Measurements from ENCODE around the gene SYAP1. TPM values are rescaled to one million over a fixed set of nuclear protein-coding genes. Genes with fewer than 3 reads are reported as not detected.
A peak's percentile ranks its signal among the peaks of the same experiment; 100 is the strongest.

SYAP1 gene
- total and polyA plus RNA-seq, 9 of the 15 experiments (the other 6 are each of a cell fraction or from before 2014, with no cell fraction given) = 5.7 to 35.3 (median 27.6) TPM

DNA sequence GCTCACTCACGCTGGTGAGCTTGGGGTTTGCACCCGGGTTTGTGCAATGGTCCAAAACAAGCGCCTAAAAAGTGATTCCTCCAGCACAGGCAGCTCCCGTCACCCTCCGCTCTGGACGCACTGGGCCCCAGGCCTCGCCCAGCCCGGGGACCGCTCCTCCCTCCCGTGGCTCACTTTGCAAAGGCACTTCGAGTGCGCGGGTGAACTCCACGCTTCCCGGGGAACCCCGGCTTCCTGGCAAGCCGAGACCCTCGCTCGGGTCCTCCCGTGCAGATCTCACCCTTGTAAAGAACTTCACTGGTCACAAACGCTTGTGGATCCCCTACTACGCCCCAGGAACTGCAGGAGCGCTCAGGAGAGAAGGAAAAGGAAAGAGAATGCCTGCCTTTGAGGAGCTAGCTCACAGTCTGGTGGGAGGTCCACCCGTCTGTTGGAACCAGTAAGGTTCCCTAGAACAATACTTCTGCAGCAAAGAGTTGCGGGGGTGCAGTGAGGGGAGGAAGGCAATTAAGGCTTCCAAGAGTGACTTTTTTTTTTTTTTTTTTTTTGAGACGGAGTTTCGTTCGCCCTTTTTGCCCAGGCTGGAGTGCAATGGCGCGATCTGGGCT, 6.8 kb upstream of the SYAP1 start, which contains the start of gene CTPS2 (continued):
- TF ChIP-seq, protein P1, sequence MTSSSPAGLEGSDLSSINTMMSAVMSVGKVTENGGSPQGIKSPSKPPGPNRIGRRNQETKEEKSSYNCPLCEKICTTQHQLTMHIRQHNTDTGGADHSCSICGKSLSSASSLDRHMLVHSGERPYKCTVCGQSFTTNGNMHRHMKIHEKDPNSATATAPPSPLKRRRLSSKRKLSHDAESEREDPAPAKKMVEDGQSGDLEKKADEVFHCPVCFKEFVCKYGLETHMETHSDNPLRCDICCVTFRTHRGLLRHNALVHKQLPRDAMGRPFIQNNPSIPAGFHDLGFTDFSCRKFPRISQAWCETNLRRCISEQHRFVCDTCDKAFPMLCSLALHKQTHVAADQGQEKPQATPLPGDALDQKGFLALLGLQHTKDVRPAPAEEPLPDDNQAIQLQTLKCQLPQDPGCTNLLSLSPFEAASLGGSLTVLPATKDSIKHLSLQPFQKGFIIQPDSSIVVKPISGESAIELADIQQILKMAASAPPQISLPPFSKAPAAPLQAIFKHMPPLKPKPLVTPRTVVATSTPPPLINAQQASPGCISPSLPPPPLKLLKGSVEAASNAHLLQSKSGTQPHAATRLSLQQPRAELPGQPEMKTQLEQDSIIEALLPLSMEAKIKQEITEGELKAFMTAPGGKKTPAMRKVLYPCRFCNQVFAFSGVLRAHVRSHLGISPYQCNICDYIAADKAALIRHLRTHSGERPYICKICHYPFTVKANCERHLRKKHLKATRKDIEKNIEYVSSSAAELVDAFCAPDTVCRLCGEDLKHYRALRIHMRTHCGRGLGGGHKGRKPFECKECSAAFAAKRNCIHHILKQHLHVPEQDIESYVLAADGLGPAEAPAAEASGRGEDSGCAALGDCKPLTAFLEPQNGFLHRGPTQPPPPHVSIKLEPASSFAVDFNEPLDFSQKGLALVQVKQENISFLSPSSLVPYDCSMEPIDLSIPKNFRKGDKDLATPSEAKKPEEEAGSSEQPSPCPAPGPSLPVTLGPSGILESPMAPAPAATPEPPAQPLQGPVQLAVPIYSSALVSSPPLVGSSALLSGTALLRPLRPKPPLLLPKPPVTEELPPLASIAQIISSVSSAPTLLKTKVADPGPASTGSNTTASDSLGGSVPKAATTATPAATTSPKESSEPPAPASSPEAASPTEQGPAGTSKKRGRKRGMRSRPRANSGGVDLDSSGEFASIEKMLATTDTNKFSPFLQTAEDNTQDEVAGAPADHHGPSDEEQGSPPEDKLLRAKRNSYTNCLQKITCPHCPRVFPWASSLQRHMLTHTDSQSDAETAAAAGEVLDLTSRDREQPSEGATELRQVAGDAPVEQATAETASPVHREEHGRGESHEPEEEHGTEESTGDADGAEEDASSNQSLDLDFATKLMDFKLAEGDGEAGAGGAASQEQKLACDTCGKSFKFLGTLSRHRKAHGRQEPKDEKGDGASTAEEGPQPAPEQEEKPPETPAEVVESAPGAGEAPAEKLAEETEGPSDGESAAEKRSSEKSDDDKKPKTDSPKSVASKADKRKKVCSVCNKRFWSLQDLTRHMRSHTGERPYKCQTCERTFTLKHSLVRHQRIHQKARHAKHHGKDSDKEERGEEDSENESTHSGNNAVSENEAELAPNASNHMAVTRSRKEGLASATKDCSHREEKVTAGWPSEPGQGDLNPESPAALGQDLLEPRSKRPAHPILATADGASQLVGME (CRISPR knock-in tag; IDR thresholded peaks at IDR 0.05) = no peak
- TF ChIP-seq RBBP5 (IDR thresholded peaks at IDR 0.05; ENCODE audit: borderline replicate concordance, insufficient read depth, low read length, poor library complexity, severe bottlenecking) = peak; percentile 40
- TF ChIP-seq ZFX (CRISPR knock-in tag; IDR thresholded peaks at IDR 0.05) = peak; percentile 77
- TF ChIP-seq, protein P2, sequence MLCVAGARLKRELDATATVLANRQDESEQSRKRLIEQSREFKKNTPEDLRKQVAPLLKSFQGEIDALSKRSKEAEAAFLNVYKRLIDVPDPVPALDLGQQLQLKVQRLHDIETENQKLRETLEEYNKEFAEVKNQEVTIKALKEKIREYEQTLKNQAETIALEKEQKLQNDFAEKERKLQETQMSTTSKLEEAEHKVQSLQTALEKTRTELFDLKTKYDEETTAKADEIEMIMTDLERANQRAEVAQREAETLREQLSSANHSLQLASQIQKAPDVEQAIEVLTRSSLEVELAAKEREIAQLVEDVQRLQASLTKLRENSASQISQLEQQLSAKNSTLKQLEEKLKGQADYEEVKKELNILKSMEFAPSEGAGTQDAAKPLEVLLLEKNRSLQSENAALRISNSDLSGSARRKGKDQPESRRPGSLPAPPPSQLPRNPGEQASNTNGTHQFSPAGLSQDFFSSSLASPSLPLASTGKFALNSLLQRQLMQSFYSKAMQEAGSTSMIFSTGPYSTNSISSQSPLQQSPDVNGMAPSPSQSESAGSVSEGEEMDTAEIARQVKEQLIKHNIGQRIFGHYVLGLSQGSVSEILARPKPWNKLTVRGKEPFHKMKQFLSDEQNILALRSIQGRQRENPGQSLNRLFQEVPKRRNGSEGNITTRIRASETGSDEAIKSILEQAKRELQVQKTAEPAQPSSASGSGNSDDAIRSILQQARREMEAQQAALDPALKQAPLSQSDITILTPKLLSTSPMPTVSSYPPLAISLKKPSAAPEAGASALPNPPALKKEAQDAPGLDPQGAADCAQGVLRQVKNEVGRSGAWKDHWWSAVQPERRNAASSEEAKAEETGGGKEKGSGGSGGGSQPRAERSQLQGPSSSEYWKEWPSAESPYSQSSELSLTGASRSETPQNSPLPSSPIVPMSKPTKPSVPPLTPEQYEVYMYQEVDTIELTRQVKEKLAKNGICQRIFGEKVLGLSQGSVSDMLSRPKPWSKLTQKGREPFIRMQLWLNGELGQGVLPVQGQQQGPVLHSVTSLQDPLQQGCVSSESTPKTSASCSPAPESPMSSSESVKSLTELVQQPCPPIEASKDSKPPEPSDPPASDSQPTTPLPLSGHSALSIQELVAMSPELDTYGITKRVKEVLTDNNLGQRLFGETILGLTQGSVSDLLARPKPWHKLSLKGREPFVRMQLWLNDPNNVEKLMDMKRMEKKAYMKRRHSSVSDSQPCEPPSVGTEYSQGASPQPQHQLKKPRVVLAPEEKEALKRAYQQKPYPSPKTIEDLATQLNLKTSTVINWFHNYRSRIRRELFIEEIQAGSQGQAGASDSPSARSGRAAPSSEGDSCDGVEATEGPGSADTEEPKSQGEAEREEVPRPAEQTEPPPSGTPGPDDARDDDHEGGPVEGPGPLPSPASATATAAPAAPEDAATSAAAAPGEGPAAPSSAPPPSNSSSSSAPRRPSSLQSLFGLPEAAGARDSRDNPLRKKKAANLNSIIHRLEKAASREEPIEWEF (CRISPR knock-in tag; IDR thresholded peaks at IDR 0.05) = no peak
- TF ChIP-seq MBD2 (IDR thresholded peaks at IDR 0.05; ENCODE audit: borderline replicate concordance, low read depth) = peak; percentile 1; the same call in 1 of the 2 replicates
- no peak for TF ChIP-seq RBM34 (IDR thresholded peaks at IDR 0.05; ENCODE audit: borderline replicate concordance, insufficient read depth, low read length)
- TF ChIP-seq POLR2AphosphoS2 (IDR thresholded peaks at IDR 0.05; ENCODE audit: low read length) = no peak
- TF ChIP-seq TAF1 (IDR thresholded peaks at IDR 0.05; ENCODE audit: control insufficient read depth, extremely low read depth, insufficient read depth, low read length, severe bottlenecking) = peak; percentile 83
- TF ChIP-seq TBL1XR1 (IDR thresholded peaks at IDR 0.05; ENCODE audit: low read length in 2 of 2) = no peak
- no peak for TF ChIP-seq SRSF9 (IDR thresholded peaks at IDR 0.05; ENCODE audit: borderline replicate concordance, low read depth, low read length)
- TF ChIP-seq, protein P3, sequence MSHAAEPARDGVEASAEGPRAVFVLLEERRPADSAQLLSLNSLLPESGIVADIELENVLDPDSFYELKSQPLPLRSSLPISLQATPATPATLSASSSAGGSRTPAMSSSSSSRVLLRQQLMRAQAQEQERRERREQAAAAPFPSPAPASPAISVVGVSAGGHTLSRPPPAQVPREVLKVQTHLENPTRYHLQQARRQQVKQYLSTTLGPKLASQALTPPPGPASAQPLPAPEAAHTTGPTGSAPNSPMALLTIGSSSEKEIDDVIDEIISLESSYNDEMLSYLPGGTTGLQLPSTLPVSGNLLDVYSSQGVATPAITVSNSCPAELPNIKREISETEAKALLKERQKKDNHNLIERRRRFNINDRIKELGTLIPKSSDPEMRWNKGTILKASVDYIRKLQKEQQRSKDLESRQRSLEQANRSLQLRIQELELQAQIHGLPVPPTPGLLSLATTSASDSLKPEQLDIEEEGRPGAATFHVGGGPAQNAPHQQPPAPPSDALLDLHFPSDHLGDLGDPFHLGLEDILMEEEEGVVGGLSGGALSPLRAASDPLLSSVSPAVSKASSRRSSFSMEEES (CRISPR knock-in tag; IDR thresholded peaks at IDR 0.05) = no peak
- TF ChIP-seq RB1 (IDR thresholded peaks at IDR 0.05; ENCODE audit: low read depth) = no peak
- no peak for TF ChIP-seq IFI16 (CRISPR knock-in tag; IDR thresholded peaks at IDR 0.05)
- TF ChIP-seq ZKSCAN8 (CRISPR knock-in tag; IDR thresholded peaks at IDR 0.05) = no peak
- peak; percentile 49; the same call in 1 of the 2 replicates for TF ChIP-seq PHF8 (IDR thresholded peaks at IDR 0.05; ENCODE audit: borderline replicate concordance, low read length)

Data from K562 (cell line).